Stimulated activated CD8-positive, alpha-beta memory T cell treated with anti-CD3 and anti-CD28 coated beads, Interleukin-7, amount 100 ng/mL, for 48 hours (primary cell): ENCODE data around the gene HDAC4.

Experiments used
- DNase-seq, 2 donors: peaks; one replicate each; pipeline ENCODE4 v3.0.0-alpha.2; 2020; ENCODE audit warnings: low read depth in 1 of 2; ENCODE audit errors: extremely low read depth in 1 of 2

The HDAC4 gene

GRCh38 chr2:239148495-239149200 is 252.2 kb downstream of the HDAC4 start:
- DNase-seq, result no peak

GRCh38 chr2:239147376-239147775 is 253.4 kb downstream of the HDAC4 start:
- DNase-seq, result no peak

GRCh38 chr2:239146741-239147181 is 254.1 kb downstream of the HDAC4 start:
- DNase-seq, result no peak

GRCh38 chr2:239146011-239146641 is 254.7 kb downstream of the HDAC4 start:
- DNase-seq, result no peak

GRCh38 chr2:239145601-239146000 is 255.2 kb downstream of the HDAC4 start:
- no peak for DNase-seq

GRCh38 chr2:239145106-239145505 is 255.7 kb downstream of the HDAC4 start:
- no peak for DNase-seq

- no peak for DNase-seq
Measured at GRCh38 chr2:239144713-239144999, 256.2 kb downstream of the HDAC4 start.

GRCh38 chr2:239143858-239144712 is 256.7 kb downstream of the HDAC4 start:
- DNase-seq, result no peak

GRCh38 chr2:239142806-239143205 is 258.0 kb downstream of the HDAC4 start:
- no peak for DNase-seq

- no peak for DNase-seq
Measured at GRCh38 chr2:239142296-239142695, 258.5 kb downstream of the HDAC4 start.

- DNase-seq, result no peak
Measured at GRCh38 chr2:239141021-239141760, 259.6 kb downstream of the HDAC4 start.

GRCh38 chr2:239140346-239141020 is 260.3 kb downstream of the HDAC4 start:
- no peak for DNase-seq

- DNase-seq, result no peak
Measured at GRCh38 chr2:239139566-239139965, 261.3 kb downstream of the HDAC4 start.

- DNase-seq, result no peak
Measured at GRCh38 chr2:239139101-239139500, 261.7 kb downstream of the HDAC4 start.

GRCh38 chr2:239138610-239139009 is 262.2 kb downstream of the HDAC4 start:
- DNase-seq, result no peak

- no peak for DNase-seq
Measured at GRCh38 chr2:239137898-239138283, 262.9 kb downstream of the HDAC4 start.

- DNase-seq, result no peak
Measured at GRCh38 chr2:239137165-239137897, 263.5 kb downstream of the HDAC4 start.

- DNase-seq, result no peak
Measured at GRCh38 chr2:239136762-239137161, 264.1 kb downstream of the HDAC4 start.

GRCh38 chr2:239136203-239136602 is 264.6 kb downstream of the HDAC4 start:
- DNase-seq, result no peak

- DNase-seq, result no peak
Measured at GRCh38 chr2:239135531-239135930, 265.3 kb downstream of the HDAC4 start.
